Chondrocyte (in vitro differentiated cells): ENCODE results near the gene PDXP. TPM values are rescaled to one million over a fixed set of nuclear protein-coding genes. Genes with fewer than 3 reads are reported as not detected.

Experiments used
- DNase-seq: peaks from one replicate; pipeline ENCODE4 v3.0.0; 2021; ENCODE audit warnings: mixed read lengths, low spot score
- H3K27ac Mint-ChIP-seq: one replicate; pipeline ENCODE4 v1.8.0; 2021; ENCODE audit warnings: mild to moderate bottlenecking, moderate library complexity, mixed read lengths; ENCODE audit not compliant: unreplicated experiment
- H3K27me3 Mint-ChIP-seq: 2 replicates; pipeline ENCODE4 v1.8.0; 2021; ENCODE audit warnings: low read depth, mixed read lengths
- H3K36me3 Mint-ChIP-seq: 2 replicates; pipeline ENCODE4 v1.8.0; 2021; ENCODE audit warnings: low read depth, mixed read lengths
- H3K4me1 Mint-ChIP-seq: 2 replicates; pipeline ENCODE4 v1.8.0; 2021; ENCODE audit warnings: low read depth, mild to moderate bottlenecking, mixed read lengths
- H3K4me3 Mint-ChIP-seq: one replicate; pipeline ENCODE4 v1.8.0; 2021; ENCODE audit warnings: mild to moderate bottlenecking, moderate library complexity, mixed read lengths; ENCODE audit not compliant: unreplicated experiment
- H3K9me3 Mint-ChIP-seq: 2 replicates; pipeline ENCODE4 v1.8.0; 2021; ENCODE audit warnings: low read depth, mixed read lengths
- total RNA-seq: library from RNA; stranded (reverse); gene quantifications from 3 replicates; pipeline ENCODE4 v1.2.1, GENCODE V29; 2021
- TF ChIP-seq, protein P1 (sequence below): fragments of 200-600 bp; sonication (generic); IDR thresholded peaks from 2 replicates; pipeline ENCODE4 v1.5.0; 2021; ENCODE audit warnings: antibody characterized with exemption, mild to moderate bottlenecking, moderate library complexity

PDXP gene
- total RNA-seq, 1 donor from 2014 or later: 14.8 TPM

DNA sequence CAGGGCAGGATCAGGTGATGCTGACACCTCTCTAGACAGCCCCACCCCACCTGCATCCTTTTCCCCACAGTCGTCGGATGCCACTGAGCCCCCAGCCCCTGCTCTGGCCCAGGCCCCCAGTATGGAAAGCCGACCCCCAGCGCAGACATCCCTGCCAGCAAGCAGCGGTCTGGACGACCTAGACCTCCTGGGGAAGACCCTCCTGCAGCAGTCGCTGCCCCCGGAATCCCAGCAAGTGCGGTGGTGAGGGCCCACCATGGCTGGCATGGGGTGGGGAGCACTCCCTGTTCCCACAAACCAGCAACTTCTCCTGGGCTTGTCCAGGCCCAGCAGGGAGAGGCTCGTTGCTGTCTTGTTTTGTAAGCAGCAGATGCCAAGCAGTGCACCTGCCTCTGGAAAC, 28.6 kb upstream of the PDXP start:
- no peaks in the 10 kb centered on the region for H3K9me3 Mint-ChIP-seq
- H3K27me3 Mint-ChIP-seq: no peaks in the 10 kb centered on the region
- peaks cover 5% of the 10 kb centered on the region for H3K36me3 Mint-ChIP-seq
- TF ChIP-seq, protein P1, sequence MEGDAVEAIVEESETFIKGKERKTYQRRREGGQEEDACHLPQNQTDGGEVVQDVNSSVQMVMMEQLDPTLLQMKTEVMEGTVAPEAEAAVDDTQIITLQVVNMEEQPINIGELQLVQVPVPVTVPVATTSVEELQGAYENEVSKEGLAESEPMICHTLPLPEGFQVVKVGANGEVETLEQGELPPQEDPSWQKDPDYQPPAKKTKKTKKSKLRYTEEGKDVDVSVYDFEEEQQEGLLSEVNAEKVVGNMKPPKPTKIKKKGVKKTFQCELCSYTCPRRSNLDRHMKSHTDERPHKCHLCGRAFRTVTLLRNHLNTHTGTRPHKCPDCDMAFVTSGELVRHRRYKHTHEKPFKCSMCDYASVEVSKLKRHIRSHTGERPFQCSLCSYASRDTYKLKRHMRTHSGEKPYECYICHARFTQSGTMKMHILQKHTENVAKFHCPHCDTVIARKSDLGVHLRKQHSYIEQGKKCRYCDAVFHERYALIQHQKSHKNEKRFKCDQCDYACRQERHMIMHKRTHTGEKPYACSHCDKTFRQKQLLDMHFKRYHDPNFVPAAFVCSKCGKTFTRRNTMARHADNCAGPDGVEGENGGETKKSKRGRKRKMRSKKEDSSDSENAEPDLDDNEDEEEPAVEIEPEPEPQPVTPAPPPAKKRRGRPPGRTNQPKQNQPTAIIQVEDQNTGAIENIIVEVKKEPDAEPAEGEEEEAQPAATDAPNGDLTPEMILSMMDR: no peak
- H3K4me1 Mint-ChIP-seq: peaks cover 18% of the 10 kb centered on the region
- DNase-seq: no peak
- no peak overlapping the region for H3K4me3 Mint-ChIP-seq
- H3K27ac Mint-ChIP-seq: no peak overlapping the region

DNA sequence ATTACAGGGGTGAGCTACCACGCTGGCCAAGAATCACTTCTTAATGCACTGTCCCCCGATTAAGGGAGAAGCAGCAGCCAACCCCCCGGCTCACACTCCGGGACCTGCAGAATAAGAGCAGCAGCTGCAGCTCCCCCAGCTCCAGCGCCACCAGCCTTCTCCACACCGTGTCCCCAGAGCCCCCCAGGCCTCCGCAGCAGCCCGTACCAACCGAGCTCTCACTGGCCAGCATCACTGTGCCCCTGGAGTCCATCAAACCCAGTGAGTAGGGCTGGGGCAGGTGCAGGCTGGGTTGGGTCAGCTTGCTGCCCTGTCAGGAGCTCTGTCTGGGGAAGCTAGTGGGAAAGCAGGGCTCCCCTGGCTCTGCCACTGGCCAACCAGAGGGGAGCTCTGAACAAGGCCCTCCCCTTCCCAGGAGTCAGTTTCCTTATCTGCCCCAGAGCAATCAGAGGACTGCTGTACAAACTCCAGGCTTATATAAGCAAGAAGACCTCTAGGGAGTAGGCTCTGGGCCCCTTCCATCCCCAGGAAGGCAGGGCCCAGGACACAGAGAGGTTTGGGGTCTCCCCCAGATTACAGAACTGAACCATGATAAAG, 27.6 kb upstream of the PDXP start:
- peaks cover 2% of the 10 kb centered on the region for H3K36me3 Mint-ChIP-seq
- no peak overlapping the region for H3K27ac Mint-ChIP-seq
- no peaks in the 10 kb centered on the region for H3K27me3 Mint-ChIP-seq
- H3K9me3 Mint-ChIP-seq: no peaks in the 10 kb centered on the region
- H3K4me1 Mint-ChIP-seq: peaks cover 18% of the 10 kb centered on the region
- H3K4me3 Mint-ChIP-seq: no peak overlapping the region
- TF ChIP-seq, protein P1: no peak
- peak; percentile 89 for DNase-seq

DNA sequence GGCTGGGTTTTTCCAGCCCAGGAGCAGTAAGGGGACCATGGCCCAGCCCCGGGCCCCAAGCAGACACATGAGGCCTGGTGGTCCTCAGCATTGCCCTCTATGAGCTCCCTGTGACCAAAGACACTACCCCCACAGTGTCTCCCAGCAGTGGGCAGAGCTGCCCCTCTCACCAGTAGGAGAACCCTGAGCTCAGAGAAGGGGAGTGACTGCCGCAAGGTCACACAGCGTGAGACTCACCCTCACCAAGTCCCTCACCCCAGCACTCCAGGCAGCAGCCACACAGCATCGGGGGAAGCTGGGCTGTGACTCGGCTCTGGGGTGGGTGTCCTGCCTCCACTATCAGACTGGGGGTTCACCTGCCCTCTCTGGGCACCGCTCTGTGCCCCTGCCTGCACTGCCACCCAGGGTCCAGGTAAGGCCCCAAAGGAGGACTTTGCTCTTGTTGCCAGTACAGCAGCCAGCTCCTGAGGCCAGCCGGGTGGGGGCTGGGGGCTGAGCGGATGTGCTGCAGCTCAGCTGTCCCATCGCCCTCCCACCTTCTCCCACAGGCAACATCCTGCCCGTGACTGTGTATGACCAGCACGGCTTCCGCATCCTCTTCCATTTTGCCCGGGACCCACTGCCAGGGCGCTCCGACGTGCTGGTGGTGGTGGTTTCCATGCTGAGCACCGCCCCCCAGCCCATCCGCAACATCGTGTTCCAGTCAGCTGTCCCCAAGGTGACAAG, 26.9 kb upstream of the PDXP start:
- peaks cover 2% of the 10 kb centered on the region for H3K36me3 Mint-ChIP-seq
- H3K27me3 Mint-ChIP-seq: no peaks in the 10 kb centered on the region
- TF ChIP-seq, protein P1: no peak
- H3K4me1 Mint-ChIP-seq: peaks cover 24% of the 10 kb centered on the region
- peak; percentile 60 for DNase-seq
- no peak overlapping the region for H3K4me3 Mint-ChIP-seq
- H3K27ac Mint-ChIP-seq: no peak overlapping the region
- H3K9me3 Mint-ChIP-seq: no peaks in the 10 kb centered on the region

DNA sequence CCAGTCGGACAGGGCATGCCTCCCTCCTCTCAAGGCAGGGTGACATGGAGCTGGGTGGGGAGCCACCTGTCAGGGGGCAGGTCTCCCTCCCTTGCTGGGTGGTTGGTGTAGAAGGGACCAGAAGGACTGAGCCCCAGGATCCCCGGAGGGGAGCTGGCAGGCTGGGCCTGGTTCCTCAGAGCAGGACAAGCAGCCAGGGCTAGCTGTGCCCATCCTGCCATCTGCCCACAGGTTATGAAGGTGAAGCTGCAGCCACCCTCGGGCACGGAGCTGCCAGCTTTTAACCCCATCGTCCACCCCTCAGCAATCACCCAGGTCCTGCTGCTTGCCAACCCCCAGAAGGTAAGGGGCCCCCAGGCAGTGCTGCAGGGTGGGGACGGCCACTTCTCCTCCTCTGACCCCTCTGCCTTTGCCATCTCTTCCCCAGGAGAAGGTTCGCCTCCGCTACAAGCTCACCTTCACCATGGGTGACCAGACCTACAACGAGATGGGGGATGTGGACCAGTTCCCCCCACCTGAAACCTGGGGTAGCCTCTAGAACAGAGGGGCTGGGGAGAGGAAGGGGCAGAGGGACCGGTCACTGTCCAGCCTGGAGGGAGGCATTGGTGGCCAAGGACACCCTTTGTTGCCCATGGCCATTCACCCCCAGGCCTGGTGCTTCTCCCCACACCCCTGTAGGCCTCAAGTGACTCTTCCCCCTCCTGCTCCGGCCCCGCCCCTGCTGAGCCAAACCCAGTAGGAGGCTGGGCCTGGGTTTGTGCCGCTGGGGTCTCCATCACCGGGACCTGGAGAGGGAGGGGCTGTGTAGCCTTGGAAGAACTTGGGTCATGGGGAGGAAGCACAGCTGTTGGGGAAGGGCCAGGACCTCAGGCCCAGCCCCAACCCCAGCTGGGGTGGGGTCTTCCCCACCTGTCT, 26.1 kb upstream of the PDXP start:
- Mint-ChIP-seq H3K36me3 (no peaks in the 10 kb centered on the region), H3K27me3 (no peaks in the 10 kb centered on the region), H3K27ac (no peak overlapping the region), H3K4me1 (peaks cover 28% of the 10 kb centered on the region), H3K4me3 (no peak overlapping the region), H3K9me3 (no peaks in the 10 kb centered on the region)
- DNase-seq: no peak
- TF ChIP-seq, protein P1: no peak

DNA sequence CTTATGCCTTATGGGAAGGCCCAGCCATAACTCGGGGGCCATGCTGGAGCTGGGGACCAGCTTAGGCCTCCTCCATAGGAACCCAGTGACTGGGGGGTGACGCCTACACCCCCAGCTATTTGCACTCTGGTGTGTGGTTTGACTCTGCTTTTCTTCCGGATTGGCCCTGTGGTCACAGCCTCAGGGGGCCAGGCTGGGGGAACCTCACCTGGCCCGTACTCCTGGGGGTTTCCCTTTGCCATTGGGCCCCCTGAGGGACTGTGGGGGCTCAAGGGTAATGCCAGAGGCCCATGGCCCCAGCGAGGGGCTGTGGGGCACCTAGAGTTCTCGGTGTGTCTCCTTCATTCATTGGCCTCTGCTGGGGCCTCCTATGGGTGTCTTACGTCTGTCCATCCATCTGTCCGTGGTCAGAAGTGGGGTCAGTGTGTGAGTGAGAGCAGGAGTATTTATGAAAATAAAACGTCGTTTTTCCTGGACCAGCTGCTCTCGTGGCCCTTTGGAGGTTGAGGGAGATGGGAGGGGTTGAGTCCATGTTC, 25.4 kb upstream of the PDXP start:
- TF ChIP-seq, protein P1: no peak
- Mint-ChIP-seq H3K4me1 (peaks cover 28% of the 10 kb centered on the region), H3K4me3 (no peak overlapping the region), H3K9me3 (no peaks in the 10 kb centered on the region), H3K27me3 (no peaks in the 10 kb centered on the region), H3K36me3 (no peaks in the 10 kb centered on the region), H3K27ac (peak overlapping the region; percentile 14)
- no peak for DNase-seq
